ENCODE measurements around the gene PRELID2.
"Not testable (repeated sequence)": the region's sequence is repeated elsewhere in the genome, so short reads cannot be mapped to it uniquely, and the experiment has no call there.

Gene PRELID2

GRCh38 chr5:145834917-145835847 lies at the start of gene PRELID2:
Gene PRELID2 (minus strand): TSS chr5:145835342. CDS start chr5:145835251, 91 bp downstream.
- DNase-seq = peak; percentile 6

- no peak for DNase-seq
These were observed 39.6 kb upstream of the PRELID2 start for GRCh38 chr5:145874765-145875164.

GRCh38 chr5:145872914-145873313 lies 37.8 kb upstream of the PRELID2 start, which contains the start of gene GRXCR2:
Gene GRXCR2 (minus strand): TSS chr5:145873014. CDS start chr5:145872968, 46 bp downstream.
- no peak for DNase-seq

- DNase-seq = no peak
These were observed 37.3 kb upstream of the PRELID2 start for GRCh38 chr5:145872486-145872885.

- no peak for DNase-seq
These were observed 34.6 kb upstream of the PRELID2 start for GRCh38 chr5:145869753-145870152.

- no peak for DNase-seq
These were observed 32.7 kb upstream of the PRELID2 start for GRCh38 chr5:145867806-145868205.

- not testable (repeated sequence) for DNase-seq
These were observed 29.3 kb upstream of the PRELID2 start for GRCh38 chr5:145864432-145864831.

GRCh38 chr5:145863003-145863402 lies 27.9 kb upstream of the PRELID2 start:
- DNase-seq = no peak

GRCh38 chr5:145859897-145860296 lies 24.8 kb upstream of the PRELID2 start:
- no peak for DNase-seq

GRCh38 chr5:145859453-145859852 lies 24.3 kb upstream of the PRELID2 start:
- DNase-seq = no peak

GRCh38 chr5:145858959-145859358 lies 23.8 kb upstream of the PRELID2 start:
- DNase-seq = no peak

GRCh38 chr5:145856285-145856818 lies 21.2 kb upstream of the PRELID2 start:
- no peak for DNase-seq

- no peak for DNase-seq
These were observed 20.7 kb upstream of the PRELID2 start for GRCh38 chr5:145855763-145856267.

GRCh38 chr5:145854651-145855258 lies 19.6 kb upstream of the PRELID2 start:
- no peak for DNase-seq

GRCh38 chr5:145853781-145854376 lies 18.7 kb upstream of the PRELID2 start:
- DNase-seq = no peak

GRCh38 chr5:145852990-145853389 lies 17.8 kb upstream of the PRELID2 start:
- DNase-seq = no peak

GRCh38 chr5:145848854-145849253 lies 13.7 kb upstream of the PRELID2 start:
- DNase-seq = no peak

GRCh38 chr5:145847499-145848497 lies 12.7 kb upstream of the PRELID2 start:
- no peak for DNase-seq

GRCh38 chr5:145846081-145846480 lies 10.9 kb upstream of the PRELID2 start:
- no peak for DNase-seq

- no peak for DNase-seq
These were observed 6.2 kb upstream of the PRELID2 start for GRCh38 chr5:145841299-145841698.

- no peak for DNase-seq
These were observed 5.5 kb upstream of the PRELID2 start for GRCh38 chr5:145840458-145841132.

Measured in DMS79 (cell line).